ENCODE results near the gene IL36G. TPM values are rescaled to one million over a fixed set of nuclear protein-coding genes. Genes with fewer than 3 reads are reported as not detected.

The IL36G gene
- not detected in 5 replicates for total RNA-seq (2022; extraction: Qiagen RNA extraction; ENCODE audit: low read depth)

DNA sequence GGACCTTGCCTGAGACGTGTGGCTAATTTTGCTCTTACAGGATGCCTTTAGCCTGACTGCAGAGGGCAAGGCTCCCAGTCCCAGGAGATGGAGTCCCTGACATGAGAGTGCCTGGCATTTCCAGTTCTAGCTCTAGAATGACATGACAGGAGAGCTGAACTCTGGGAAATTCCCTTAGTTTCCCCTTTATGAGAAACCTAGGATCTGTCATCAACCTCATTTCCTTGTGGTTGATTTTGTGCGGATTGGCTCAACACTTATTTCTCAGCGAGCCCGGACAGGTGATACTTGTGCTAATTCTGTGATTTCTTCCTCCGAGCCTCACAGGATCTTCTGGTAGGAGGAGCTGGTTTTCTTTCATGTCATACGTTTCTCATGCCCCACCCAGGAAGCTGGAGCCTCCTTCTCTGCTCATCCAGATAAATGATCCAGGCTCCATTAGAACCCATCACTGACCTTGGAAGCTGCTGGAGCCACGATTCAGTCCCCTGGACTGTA lies at the start of gene IL36G:
Gene IL36G, plus strand, starts transcription at position 448 of the 498 bp plus-strand sequence. CDS start 633 bp downstream, outside the sequence.

DNA sequence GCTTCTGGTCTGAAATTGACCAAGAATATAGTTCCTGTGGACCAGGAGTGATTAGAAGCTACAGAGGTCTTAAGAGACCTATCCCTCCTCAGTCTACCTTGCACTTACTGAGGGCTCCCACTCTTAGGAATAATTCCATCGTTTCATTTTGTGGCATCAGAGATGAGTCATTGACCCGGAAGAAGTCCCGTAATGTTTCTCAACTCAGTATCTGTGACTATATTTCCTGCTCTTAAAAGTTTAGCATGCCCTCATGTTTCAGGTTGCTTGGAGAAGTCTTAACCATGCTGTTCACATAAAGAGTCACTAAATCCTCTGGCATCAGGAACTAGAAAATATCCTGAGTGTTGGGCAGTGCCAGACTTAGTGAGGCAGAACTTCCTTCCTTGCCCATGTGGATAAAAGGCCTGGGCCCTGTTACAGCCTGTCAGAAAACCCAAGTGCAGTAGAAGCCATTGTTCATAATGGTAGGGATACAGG lies 27.3 kb downstream of the IL36G start, which contains the start of gene IL36A:
Gene IL36A, plus strand, starts transcription at position 430 of the 480 bp plus-strand sequence. CDS start 413 bp downstream, outside the sequence.

Other genes with a start within 250 kb of the IL36G start
- 11.8 to 17.4 TPM (median 16.0 TPM) in 5 replicates for gene CKAP2L, start 213.4 kb upstream of the IL36G start, total RNA-seq (2022; extraction: Qiagen RNA extraction; ENCODE audit: low read depth)
- gene IL1A, start 193.5 kb upstream of the IL36G start, total RNA-seq (2022; extraction: Qiagen RNA extraction; ENCODE audit: low read depth), result 0.05 to 0.47 TPM (median 0.11 TPM) in 5 replicates
- gene IL1B, start 141.2 kb upstream of the IL36G start, total RNA-seq (2022; extraction: Qiagen RNA extraction; ENCODE audit: low read depth), result 0.17 to 0.49 TPM (median 0.28 TPM) in 5 replicates
- not detected in 5 replicates for gene IL37, start 66.8 kb upstream of the IL36G start, total RNA-seq (2022; extraction: Qiagen RNA extraction; ENCODE audit: low read depth)
- not detected in 5 replicates for gene IL36A, start 27.5 kb downstream of the IL36G start, total RNA-seq (2022; extraction: Qiagen RNA extraction; ENCODE audit: low read depth)
- gene IL36B, start 74.9 kb downstream of the IL36G start, total RNA-seq (2022; extraction: Qiagen RNA extraction; ENCODE audit: low read depth), result 0.15 to 0.25 TPM (median 0.24 TPM) in 3 of 5 replicates, not detected in the others
- gene IL36RN, start 81.2 kb downstream of the IL36G start, total RNA-seq (2022; extraction: Qiagen RNA extraction; ENCODE audit: low read depth), result 0.06 to 0.14 TPM (median 0.07 TPM) in 5 replicates
- gene IL1F10, start 90.0 kb downstream of the IL36G start, total RNA-seq (2022; extraction: Qiagen RNA extraction; ENCODE audit: low read depth), result not detected in 5 replicates
- 0.29 to 0.43 TPM (median 0.34 TPM) in 5 replicates for gene IL1RN, start 149.6 kb downstream of the IL36G start, total RNA-seq (2022; extraction: Qiagen RNA extraction; ENCODE audit: low read depth)
- gene PSD4, start 196.0 kb downstream of the IL36G start, total RNA-seq (2022; extraction: Qiagen RNA extraction; ENCODE audit: low read depth), result 9.1 to 11.2 TPM (median 10.6 TPM) in 5 replicates

Data from A549 treated with DMSO at 1 μM for 4 hours (cell line).